Activated CD8-positive, alpha-beta T cell treated with anti-CD3 and anti-CD28 coated beads for 36 hours (primary cell): ENCODE results near the gene THBS1. TPM values are rescaled to one million over a fixed set of nuclear protein-coding genes. Genes with fewer than 3 reads are reported as not detected.

Source experiments
- ATAC-seq: fragments of 200-7000 bp; cut with Tn5 transposase; one replicate; pipeline ENCODE4 v1.10.0; 2021; ENCODE audit warnings: mild to moderate bottlenecking, moderate library complexity
- CTCF ChIA-PET: fragments of 350-600 bp; sonication (Branson Sonifier 250); formaldehyde crosslinking; loops from one replicate; lab custom pipeline; 2021; ENCODE audit warnings: antibody characterized with exemption; lab: Charles Lee
- POLR2A ChIA-PET: fragments of 350-600 bp; sonication (Branson Sonifier 250); formaldehyde crosslinking; loops from one replicate; lab custom pipeline; 2021; ENCODE audit warnings: antibody characterized with exemption; lab: Charles Lee
- DNase-seq: peaks from one replicate; pipeline ENCODE4 v3.0.0-alpha.2; 2020
- H3K27ac Mint-ChIP-seq: one replicate; pipeline ENCODE4 v1.8.0; 2021; ENCODE audit warnings: mild to moderate bottlenecking, mixed read lengths
- H3K27me3 Mint-ChIP-seq: one replicate; pipeline ENCODE4 v1.8.0; 2021; ENCODE audit warnings: mixed read lengths
- H3K36me3 Mint-ChIP-seq: one replicate; pipeline ENCODE4 v1.8.0; 2021; ENCODE audit warnings: low read depth, mixed read lengths
- H3K4me1 Mint-ChIP-seq: one replicate; pipeline ENCODE4 v1.8.0; 2021; ENCODE audit warnings: low read depth, mixed read lengths
- H3K4me3 Mint-ChIP-seq: one replicate; pipeline ENCODE4 v1.8.0; 2021; ENCODE audit warnings: mild to moderate bottlenecking, moderate library complexity, mixed read lengths
- H3K9me3 Mint-ChIP-seq: one replicate; pipeline ENCODE4 v1.8.0; 2021; ENCODE audit warnings: mixed read lengths
- CTCF ChIP-seq: fragments of 200-600 bp; IDR thresholded peaks from one replicate; pipeline ENCODE4 v1.8.0; 2022; ENCODE audit warnings: antibody characterized with exemption, mild to moderate bottlenecking
- intact Hi-C: fragments of 100-400 bp; cut with micrococcal nuclease; formaldehyde crosslinking; loops from one replicate; pipeline ENCODE4 v1.10.0; 2022
- total RNA-seq, 2 experiments: library from RNA; stranded (reverse); gene quantifications; one replicate each; pipeline ENCODE4 v1.2.3, GENCODE V29; 2021

The THBS1 gene
- total RNA-seq, 2 experiments from 2014 or later = 0.54 to 1.1 TPM

GRCh38 chr15:39598958-39599845, 18.3 kb downstream of the THBS1 start:
- H3K9me3 Mint-ChIP-seq = no peaks in the 10 kb centered on the region
- H3K4me1 Mint-ChIP-seq = peaks cover 2% of the 10 kb centered on the region
- H3K4me3 Mint-ChIP-seq = no peak overlapping the region
- no peaks in the 10 kb centered on the region for H3K36me3 Mint-ChIP-seq
- H3K27me3 Mint-ChIP-seq = peaks cover 2% of the 10 kb centered on the region
- no peak for ATAC-seq
- intact Hi-C loops = loop anchor here (10.0 kb wide), 1 partner anchor 66 kb away; no protein-coding TSS in a partner anchor
- no peak for TF ChIP-seq CTCF
- ChIA-PET CTCF (no interaction called here), POLR2A (no interaction called here)
- no peak for DNase-seq
- H3K27ac Mint-ChIP-seq = no peak overlapping the region

GRCh38 chr15:39599871-39600270, 19.0 kb downstream of the THBS1 start:
- ATAC-seq = no peak
- Mint-ChIP-seq H3K9me3 (no peaks in the 10 kb centered on the region), H3K27me3 (peaks cover 2% of the 10 kb centered on the region), H3K4me1 (no peaks in the 10 kb centered on the region), H3K27ac (no peak overlapping the region), H3K4me3 (no peak overlapping the region), H3K36me3 (no peaks in the 10 kb centered on the region)
- DNase-seq = no peak
- intact Hi-C loops = loop anchor here (10.0 kb wide), 1 partner anchor 65 kb away; no protein-coding TSS in a partner anchor
- CTCF ChIA-PET = no interaction called here
- POLR2A ChIA-PET = no interaction called here
- TF ChIP-seq CTCF = no peak

- H3K36me3 Mint-ChIP-seq = no peaks in the 10 kb centered on the region
- no peaks in the 10 kb centered on the region for H3K27me3 Mint-ChIP-seq
- ATAC-seq (no peak), DNase-seq (no peak)
- H3K9me3 Mint-ChIP-seq = no peaks in the 10 kb centered on the region
- no peak for TF ChIP-seq CTCF
- intact Hi-C loops = no loop called here
- H3K4me1 Mint-ChIP-seq = no peaks in the 10 kb centered on the region
- H3K4me3 Mint-ChIP-seq = no peak overlapping the region
- CTCF ChIA-PET = interaction anchor here (1.3 kb wide), 1 partner anchor 19 kb away, joined by 3 read pairs; no protein-coding TSS in a partner anchor
- no peak overlapping the region for H3K27ac Mint-ChIP-seq
- POLR2A ChIA-PET = no interaction called here
Observed at GRCh38 chr15:39602143-39602542, 21.3 kb downstream of the THBS1 start.

GRCh38 chr15:39605146-39605545, 24.3 kb downstream of the THBS1 start:
- TF ChIP-seq CTCF = no peak
- no peak for ATAC-seq
- no peaks in the 10 kb centered on the region for H3K36me3 Mint-ChIP-seq
- intact Hi-C loops = no loop called here
- H3K9me3 Mint-ChIP-seq = no peaks in the 10 kb centered on the region
- CTCF ChIA-PET = interaction anchor here (2.4 kb wide), 1 partner anchor 152 kb away, joined by 12 read pairs; no protein-coding TSS in a partner anchor
- no peak overlapping the region for H3K27ac Mint-ChIP-seq
- peaks cover 2% of the 10 kb centered on the region for H3K4me1 Mint-ChIP-seq
- no peaks in the 10 kb centered on the region for H3K27me3 Mint-ChIP-seq
- no peak for DNase-seq
- POLR2A ChIA-PET = no interaction called here
- H3K4me3 Mint-ChIP-seq = no peak overlapping the region
